ENCODE measurements around the gene ZFP36L2.

The ZFP36L2 gene

GRCh38 chr2:43184339-43184895 is 42.0 kb downstream of the ZFP36L2 start:
- DNase-seq, result peak; percentile 57

DNA sequence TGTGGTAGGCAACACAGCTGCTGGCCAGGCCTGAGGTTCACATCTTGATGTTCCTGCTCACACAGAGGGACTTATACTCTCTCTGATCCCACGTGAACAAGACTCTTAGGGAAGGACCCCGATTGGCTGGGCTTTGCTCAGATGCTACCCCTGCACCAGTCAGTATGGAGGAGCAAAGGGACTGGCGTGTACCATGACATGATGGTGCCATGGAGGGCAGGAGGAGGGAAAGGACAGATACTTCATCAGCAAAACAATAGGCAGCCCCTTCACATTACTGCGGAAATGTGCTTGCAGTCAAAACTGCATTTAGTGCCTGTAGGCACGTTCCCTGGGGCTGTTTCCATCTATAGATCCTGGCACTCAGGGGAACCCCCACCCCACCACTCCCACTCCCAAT is 42.7 kb downstream of the ZFP36L2 start:
- no peak for DNase-seq

- DNase-seq, result no peak
These were observed 45.5 kb downstream of the ZFP36L2 start for GRCh38 chr2:43180897-43181296.

DNA sequence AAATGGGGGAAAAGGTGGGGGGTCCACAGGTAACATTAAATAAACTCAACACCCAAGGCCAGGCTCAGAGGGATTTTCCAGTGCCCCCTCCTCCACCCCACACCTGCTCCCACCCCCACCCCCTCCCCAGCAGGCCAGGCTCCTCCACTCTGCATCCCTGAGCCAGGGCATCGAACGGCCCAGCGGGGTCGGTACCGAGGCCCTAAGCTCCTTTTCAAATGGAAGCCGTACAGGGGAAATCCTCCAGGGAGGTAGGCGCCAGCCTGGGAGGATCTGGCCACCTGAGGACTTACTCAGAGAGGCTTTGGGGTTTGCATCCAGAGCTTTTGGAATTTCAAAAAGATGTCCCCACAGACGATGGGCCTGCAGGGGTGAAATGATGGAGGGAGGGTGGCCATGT is 46.5 kb downstream of the ZFP36L2 start:
- DNase-seq, result no peak

- peak; percentile 76 for DNase-seq
These were observed 47.5 kb downstream of the ZFP36L2 start for GRCh38 chr2:43178602-43179542.

DNA sequence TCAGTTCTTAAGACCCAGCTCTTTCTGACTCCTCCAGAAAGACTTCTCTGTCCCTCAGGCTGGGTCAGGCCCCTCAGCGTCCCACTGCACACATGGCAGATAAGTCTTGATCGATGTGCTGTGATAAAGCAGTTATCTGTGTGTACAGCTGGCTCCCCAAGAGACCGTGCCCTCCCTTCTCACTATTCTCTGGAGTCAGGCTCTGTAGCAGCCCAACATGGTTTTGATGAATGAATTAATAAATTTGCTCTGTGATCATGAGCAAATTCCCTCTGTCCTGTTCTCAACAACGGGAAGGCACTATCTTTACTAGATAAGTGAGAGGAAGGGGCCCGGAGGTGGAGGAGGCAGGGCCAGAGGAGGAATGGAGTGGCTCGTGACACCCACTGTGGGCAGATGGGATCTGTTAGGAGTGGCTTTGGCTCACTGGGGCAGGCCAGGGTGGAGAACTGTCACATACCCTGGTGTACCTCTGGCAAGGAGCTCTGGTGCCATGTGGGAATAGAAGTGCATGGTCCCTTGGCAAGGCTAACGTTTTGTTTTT is 48.3 kb downstream of the ZFP36L2 start:
- DNase-seq, result no peak

- no peak for DNase-seq
These were observed 50.0 kb downstream of the ZFP36L2 start for GRCh38 chr2:43176449-43176848.

- DNase-seq, result no peak
These were observed 50.5 kb downstream of the ZFP36L2 start for GRCh38 chr2:43175876-43176275.

DNA sequence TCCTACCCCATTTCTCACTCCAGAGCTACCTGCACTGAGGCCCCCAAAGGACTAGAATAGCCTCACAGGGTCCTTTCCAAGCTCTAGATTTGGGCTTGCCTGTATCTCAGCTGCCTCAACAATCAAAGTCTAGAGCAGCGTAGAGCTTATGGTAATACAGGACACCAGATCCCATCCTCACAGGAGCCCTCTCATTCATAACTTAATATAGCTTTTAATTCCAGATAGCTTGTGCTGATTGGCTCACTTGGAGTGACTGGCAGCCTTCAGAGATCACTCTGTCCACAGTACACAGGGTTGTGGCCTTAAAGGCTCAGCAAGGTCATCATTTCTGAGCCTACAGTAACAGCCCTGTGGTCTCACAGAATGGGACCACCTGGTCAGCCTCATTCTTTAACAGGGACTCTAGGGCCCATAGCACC is 51.4 kb downstream of the ZFP36L2 start:
- DNase-seq, result no peak

GRCh38 chr2:43174368-43174916 is 52.0 kb downstream of the ZFP36L2 start:
- DNase-seq, result no peak

All from fibroblast of upper back skin (primary cell).